Metanephros (tissue), 1 donor: ENCODE results near the gene OR13C3. TPM values are rescaled to one million over a fixed set of nuclear protein-coding genes. Genes with fewer than 3 reads are reported as not detected.

ENCODE experiments used
- total RNA-seq: library from RNA; depleted of rRNA; stranded (reverse); fragments of >200 nt; gene quantifications from one replicate; pipeline ENCODE4 v1.2.3, GENCODE V29; 2014

OR13C3 gene
- not detected for total RNA-seq

GRCh38 chr9:104536756-104537155 lies at the start of gene OR13C3:
Gene OR13C3, minus strand, starts transcription at chr9:104536856. Its CDS starts 133 bp downstream, at chr9:104536723.

GRCh38 chr9:104568868-104569267 lies 32.2 kb upstream of the OR13C3 start, which contains the start of gene OR13C8:
Gene OR13C8, plus strand, starts transcription at chr9:104569168. Its CDS starts 0 bp downstream, at chr9:104569168.

GRCh38 chr9:104527109-104527508 lies 9.5 kb downstream of the OR13C3 start, which contains the start of gene OR13C4:
Gene OR13C4, minus strand, starts transcription at chr9:104527209. Its CDS starts 0 bp downstream, at chr9:104527209.

GRCh38 chr9:104503963-104504362 lies 32.7 kb downstream of the OR13C3 start, which contains the start of gene OR13F1:
Gene OR13F1, plus strand, starts transcription at chr9:104504263. Its CDS starts 0 bp downstream, at chr9:104504263.

Other genes starting within 250 kb of the OR13C3 start
- not detected for gene OR13F1, start 32.6 kb downstream of the OR13C3 start, total RNA-seq
- not detected for gene OR13C4, start 9.6 kb downstream of the OR13C3 start, total RNA-seq
- gene OR13C8, start 32.3 kb upstream of the OR13C3 start, total RNA-seq = not detected
- not detected for gene OR13C5, start 62.6 kb upstream of the OR13C3 start, total RNA-seq
- gene OR13C2, start 68.8 kb upstream of the OR13C3 start, total RNA-seq = 0.18 TPM
- 0.58 TPM for gene OR13C9, start 81.3 kb upstream of the OR13C3 start, total RNA-seq
- gene OR13D1, start 157.7 kb upstream of the OR13C3 start, total RNA-seq = not detected
- gene NIPSNAP3A, start 210.8 kb upstream of the OR13C3 start, total RNA-seq = 47.2 TPM
- 9.0 TPM for gene NIPSNAP3B, start 227.3 kb upstream of the OR13C3 start, total RNA-seq